Lower leg skin (tissue), 4 donors: Measurements from ENCODE around the gene CLSTN2. TPM values are rescaled to one million over a fixed set of nuclear protein-coding genes. Genes with fewer than 3 reads are reported as not detected.

ENCODE experiments used
- DNase-seq, 2 donors: peaks; one replicate each; pipeline ENCODE4 v3.0.0-alpha.2; 2019; ENCODE audit warnings: low spot score in 2 of 2
- H3K4me3 ChIP-seq: fragments of 200-600 bp; sonication (generic); 2 replicates; pipeline ENCODE4 v1.5.1; 2017; ENCODE audit warnings: mild to moderate bottlenecking, low read depth; ENCODE audit not compliant: poor library complexity, severe bottlenecking
- CTCF ChIP-seq, 3 donors: fragments of 450-650 bp; IDR thresholded peaks; one replicate each; pipeline ENCODE4 v1.5.1; 2016; ENCODE audit warnings: antibody characterized with exemption in 3 of 3, mild to moderate bottlenecking in 3 of 3, moderate library complexity in 2 of 3
- POLR2A ChIP-seq, 2 donors: fragments of 450-650 bp; IDR thresholded peaks; one replicate each; pipeline ENCODE4 v1.6.1; 2016 to 2017; ENCODE audit warnings: antibody characterized with exemption in 2 of 2, mild to moderate bottlenecking in 1 of 2, moderate library complexity in 1 of 2
- WGBS, 2 donors: methylation state at CpG; one replicate each; pipeline ENCODE4 v1.1.5; 2018; 5-methylcytosine and 5-hydroxymethylcytosine counted together
- intact Hi-C: fragments of 100-400 bp; cut with DNase I; formaldehyde crosslinking; loops from one replicate; pipeline ENCODE4 v1.15.0; 2023; ENCODE audit warnings: low total_unique reads
- total RNA-seq, 4 donors: library from RNA; depleted of rRNA; stranded (reverse); fragments of >200 nt; gene quantifications; one replicate each; pipeline ENCODE4 v1.1.0, GENCODE V29; 2016

CLSTN2 gene
- total RNA-seq, 4 donors from 2014 or later: 3.1 to 7.9 (median 4.7) TPM

GRCh38 chr3:140176526-140176925 is 241.5 kb downstream of the CLSTN2 start:
- 78 to 91% methylated on average over 4 of the region's 4 CpGs for whole genome bisulfite sequencing, 2 donors
- TF ChIP-seq POLR2A (IDR thresholded peaks at IDR 0.05) (no peak), CTCF (IDR thresholded peaks at IDR 0.05) (no peak)
- intact Hi-C loops: no loop called here
- no peak for DNase-seq
- H3K4me3 ChIP-seq: no peak overlapping the region

GRCh38 chr3:140177943-140178342 is 243.0 kb downstream of the CLSTN2 start:
- TF ChIP-seq POLR2A (IDR thresholded peaks at IDR 0.05) (no peak), CTCF (IDR thresholded peaks at IDR 0.05) (no peak)
- 83 to 84% methylated on average over 3 of the region's 3 CpGs for WGBS, 2 donors
- no peak for DNase-seq
- intact Hi-C loops: no loop called here
- H3K4me3 ChIP-seq: no peak overlapping the region

GRCh38 chr3:140178482-140178881 is 243.5 kb downstream of the CLSTN2 start:
- intact Hi-C loops: no loop called here
- 81 to 84% methylated on average over 5 of the region's 5 CpGs for WGBS, 2 donors
- TF ChIP-seq CTCF (IDR thresholded peaks at IDR 0.05) (no peak), POLR2A (IDR thresholded peaks at IDR 0.05) (no peak)
- DNase-seq: no peak
- H3K4me3 ChIP-seq: no peak overlapping the region

- TF ChIP-seq POLR2A (IDR thresholded peaks at IDR 0.05) (no peak), CTCF (IDR thresholded peaks at IDR 0.05) (no peak)
- DNase-seq: peak in 1 of 2 donors; percentile 34
- 8 to 50% methylated on average over 1 of the region's 1 CpG for WGBS, 2 donors
- no peak overlapping the region for H3K4me3 ChIP-seq
- intact Hi-C loops: no loop called here
Measured at GRCh38 chr3:140180603-140181002, 245.6 kb downstream of the CLSTN2 start.

GRCh38 chr3:140185375-140185774 is 250.4 kb downstream of the CLSTN2 start:
- DNase-seq: no peak
- 88 to 97% methylated on average over 4 of the region's 4 CpGs for WGBS, 2 donors
- intact Hi-C loops: no loop called here
- H3K4me3 ChIP-seq: no peak overlapping the region
- TF ChIP-seq CTCF (IDR thresholded peaks at IDR 0.05) (no peak), POLR2A (IDR thresholded peaks at IDR 0.05) (no peak)

GRCh38 chr3:140186421-140186920 is 251.5 kb downstream of the CLSTN2 start:
- intact Hi-C loops: no loop called here
- H3K4me3 ChIP-seq: no peak overlapping the region
- DNase-seq: no peak
- TF ChIP-seq POLR2A (IDR thresholded peaks at IDR 0.05) (no peak), CTCF (IDR thresholded peaks at IDR 0.05) (no peak)
